ENCODE measurements around the gene TTBK1. TPM values are rescaled to one million over a fixed set of nuclear protein-coding genes. Genes with fewer than 3 reads are reported as not detected.

The TTBK1 gene
- total and polyA plus RNA-seq, 10 donors: 0.05 to 0.32 (median 0.09) TPM; not detected in 1

DNA sequence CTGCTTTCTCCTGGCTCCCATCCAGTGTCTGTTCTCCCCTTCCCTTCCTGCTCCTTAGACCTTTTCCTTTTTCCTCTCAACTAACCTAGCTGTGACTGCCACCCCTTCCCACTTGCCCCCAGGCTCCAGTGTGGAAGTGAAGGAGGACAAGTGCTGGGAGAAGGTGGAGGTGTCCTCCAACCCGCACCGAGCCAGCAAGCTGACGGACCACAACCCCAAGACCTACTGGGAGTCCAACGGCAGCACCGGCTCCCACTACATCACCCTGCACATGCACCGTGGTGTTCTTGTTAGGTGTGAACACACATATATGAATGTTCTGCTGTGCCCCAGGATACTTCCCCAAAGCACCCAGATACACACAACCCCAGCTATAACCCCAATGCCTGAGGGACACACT, 42.7 kb upstream of the TTBK1 start:
- Histone ChIP-seq H3K4me3 (no peak overlapping the region), H3K27me3 (replicated peaks in 1 of 7) (no peaks in the 10 kb centered on the region), H3K36me3 (peaks cover 0 to 100% (median 74%) of the 10 kb centered on the region in 6 donors), H3K9me3 (no peaks in the 10 kb centered on the region), H3K4me1 (no peaks in the 10 kb centered on the region), H3K27ac (no peak overlapping the region)
- DNase-seq: peak; percentile 46
- TF ChIP-seq POLR2A (IDR thresholded peaks at IDR 0.05) (no peak), POLR2AphosphoS5 (IDR thresholded peaks at IDR 0.05) (no peak)
- TF ChIP-seq, protein P1, sequence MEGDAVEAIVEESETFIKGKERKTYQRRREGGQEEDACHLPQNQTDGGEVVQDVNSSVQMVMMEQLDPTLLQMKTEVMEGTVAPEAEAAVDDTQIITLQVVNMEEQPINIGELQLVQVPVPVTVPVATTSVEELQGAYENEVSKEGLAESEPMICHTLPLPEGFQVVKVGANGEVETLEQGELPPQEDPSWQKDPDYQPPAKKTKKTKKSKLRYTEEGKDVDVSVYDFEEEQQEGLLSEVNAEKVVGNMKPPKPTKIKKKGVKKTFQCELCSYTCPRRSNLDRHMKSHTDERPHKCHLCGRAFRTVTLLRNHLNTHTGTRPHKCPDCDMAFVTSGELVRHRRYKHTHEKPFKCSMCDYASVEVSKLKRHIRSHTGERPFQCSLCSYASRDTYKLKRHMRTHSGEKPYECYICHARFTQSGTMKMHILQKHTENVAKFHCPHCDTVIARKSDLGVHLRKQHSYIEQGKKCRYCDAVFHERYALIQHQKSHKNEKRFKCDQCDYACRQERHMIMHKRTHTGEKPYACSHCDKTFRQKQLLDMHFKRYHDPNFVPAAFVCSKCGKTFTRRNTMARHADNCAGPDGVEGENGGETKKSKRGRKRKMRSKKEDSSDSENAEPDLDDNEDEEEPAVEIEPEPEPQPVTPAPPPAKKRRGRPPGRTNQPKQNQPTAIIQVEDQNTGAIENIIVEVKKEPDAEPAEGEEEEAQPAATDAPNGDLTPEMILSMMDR (IDR thresholded peaks at IDR 0.05 in 8 of 11, conservative IDR thresholded peaks at IDR 0.05 in 3 of 11): no peak
- intact Hi-C loops (cut with DNase I; ENCODE audit: low total_unique reads): no loop called here
- WGBS, 5 donors: 90 to 97% (median 96%) methylated on average over 6 of the region's 6 CpGs

DNA sequence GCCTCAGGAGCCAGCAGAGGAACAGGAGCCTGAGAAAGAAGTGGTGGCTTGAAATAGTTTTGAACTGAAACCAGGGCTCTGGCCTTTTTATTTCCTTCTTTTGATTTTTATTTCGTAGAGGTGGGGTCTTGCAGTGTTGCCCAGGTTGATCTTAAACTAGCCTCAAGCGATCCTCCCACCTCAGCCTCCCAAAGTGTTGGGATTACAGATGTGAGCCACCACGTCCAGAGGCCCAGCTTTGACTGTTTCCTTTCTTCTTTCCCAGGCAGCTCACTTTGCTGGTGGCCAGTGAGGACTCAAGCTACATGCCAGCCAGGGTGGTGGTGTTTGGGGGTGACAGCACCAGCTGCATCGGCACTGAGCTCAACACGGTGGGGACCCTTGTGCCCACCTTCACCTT, 40.8 kb upstream of the TTBK1 start:
- TF ChIP-seq POLR2A (IDR thresholded peaks at IDR 0.05) (no peak), POLR2AphosphoS5 (IDR thresholded peaks at IDR 0.05) (no peak)
- TF ChIP-seq, protein P1 (IDR thresholded peaks at IDR 0.05 in 8 of 11, conservative IDR thresholded peaks at IDR 0.05 in 3 of 11): no peak
- Histone ChIP-seq H3K9me3 (no peaks in the 10 kb centered on the region), H3K4me3 (no peak overlapping the region), H3K4me1 (no peaks in the 10 kb centered on the region), H3K27me3 (replicated peaks in 1 of 7) (no peaks in the 10 kb centered on the region), H3K36me3 (peaks cover 0 to 99% (median 63%) of the 10 kb centered on the region in 6 donors), H3K27ac (no peak overlapping the region)
- 82 to 93% (median 89%) methylated on average over 5 of the region's 5 CpGs for WGBS, 5 donors
- DNase-seq: no peak
- intact Hi-C loops (cut with DNase I; ENCODE audit: low total_unique reads): no loop called here

DNA sequence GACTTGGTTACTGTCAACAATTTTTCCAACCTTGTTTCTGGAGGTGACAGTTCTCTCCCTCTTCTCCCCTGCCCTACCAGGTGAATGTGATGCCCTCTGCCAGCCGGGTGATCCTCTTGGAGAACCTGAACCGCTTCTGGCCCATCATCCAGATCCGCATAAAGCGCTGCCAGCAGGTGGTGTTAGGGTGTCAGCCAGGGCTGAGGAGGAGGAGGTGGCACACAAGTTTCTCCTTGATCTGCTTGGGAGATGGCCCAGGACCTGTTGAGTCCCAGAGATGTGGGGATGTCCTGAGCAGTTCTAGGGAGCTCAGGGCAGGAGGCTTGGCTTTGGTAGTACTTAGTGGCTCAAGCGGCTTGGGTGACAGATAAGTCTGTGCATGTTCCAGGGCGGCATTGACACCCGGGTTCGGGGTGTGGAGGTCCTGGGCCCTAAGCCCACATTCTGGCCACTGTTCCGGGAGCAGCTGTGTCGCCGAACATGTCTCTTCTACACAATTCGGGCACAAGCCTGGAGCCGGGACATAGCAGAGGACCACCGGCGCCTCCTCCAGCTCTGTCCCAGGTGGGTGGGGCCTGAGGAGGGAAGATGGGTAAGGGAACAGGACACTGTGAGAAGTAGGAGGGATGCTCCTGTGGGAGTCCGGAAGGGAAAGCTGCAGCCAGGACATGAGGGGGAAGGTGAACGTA, 40.1 kb upstream of the TTBK1 start:
- WGBS, 5 donors: 95 to 98% (median 96%) methylated on average over 13 to 17 of the region's 17 CpGs
- no peaks in the 10 kb centered on the region for H3K9me3 ChIP-seq
- no peak overlapping the region for H3K27ac ChIP-seq
- intact Hi-C loops (cut with DNase I; ENCODE audit: low total_unique reads): no loop called here
- peaks cover 0 to 92% (median 56%) of the 10 kb centered on the region in 6 donors for H3K36me3 ChIP-seq
- H3K27me3 ChIP-seq (replicated peaks in 1 of 7): no peaks in the 10 kb centered on the region
- peak in 1 of 3 donors; percentile 30 for TF ChIP-seq POLR2AphosphoS5 (IDR thresholded peaks at IDR 0.05)
- TF ChIP-seq, protein P1 (IDR thresholded peaks at IDR 0.05 in 8 of 11, conservative IDR thresholded peaks at IDR 0.05 in 3 of 11): no peak
- no peak overlapping the region for H3K4me3 ChIP-seq
- H3K4me1 ChIP-seq: no peaks in the 10 kb centered on the region
- peak; percentile 50 for DNase-seq

DNA sequence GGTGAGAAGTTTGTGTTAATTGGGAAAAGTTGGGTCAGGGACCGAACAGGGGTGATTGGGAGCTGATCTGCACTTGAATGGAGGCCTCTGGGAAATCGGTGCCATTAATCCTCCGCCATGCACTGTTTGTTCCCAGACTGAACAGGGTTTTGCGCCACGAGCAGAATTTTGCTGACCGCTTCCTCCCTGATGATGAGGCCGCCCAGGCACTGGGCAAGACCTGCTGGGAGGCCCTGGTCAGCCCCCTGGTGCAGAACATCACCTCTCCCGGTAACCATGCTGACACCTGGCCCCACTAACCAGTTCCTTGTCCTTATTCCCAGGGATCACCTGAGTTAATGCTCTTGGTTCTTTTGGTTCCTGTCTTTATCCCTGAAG, 39.6 kb upstream of the TTBK1 start:
- WGBS, 5 donors: 92 to 96% (median 94%) methylated on average over 8 of the region's 8 CpGs
- intact Hi-C loops (cut with DNase I; ENCODE audit: low total_unique reads): no loop called here
- TF ChIP-seq POLR2AphosphoS5 (IDR thresholded peaks at IDR 0.05): no peak
- TF ChIP-seq, protein P1 (IDR thresholded peaks at IDR 0.05 in 8 of 11, conservative IDR thresholded peaks at IDR 0.05 in 3 of 11): no peak
- no peak for TF ChIP-seq POLR2A (IDR thresholded peaks at IDR 0.05)
- Histone ChIP-seq H3K36me3 (peaks cover 0 to 92% (median 51%) of the 10 kb centered on the region in 6 donors), H3K27me3 (replicated peaks in 1 of 7) (no peaks in the 10 kb centered on the region), H3K4me1 (no peaks in the 10 kb centered on the region), H3K27ac (no peak overlapping the region), H3K4me3 (no peak overlapping the region), H3K9me3 (no peaks in the 10 kb centered on the region)
- peak; percentile 45 for DNase-seq
